ENCODE results near the gene CTNNA1.

DNA sequence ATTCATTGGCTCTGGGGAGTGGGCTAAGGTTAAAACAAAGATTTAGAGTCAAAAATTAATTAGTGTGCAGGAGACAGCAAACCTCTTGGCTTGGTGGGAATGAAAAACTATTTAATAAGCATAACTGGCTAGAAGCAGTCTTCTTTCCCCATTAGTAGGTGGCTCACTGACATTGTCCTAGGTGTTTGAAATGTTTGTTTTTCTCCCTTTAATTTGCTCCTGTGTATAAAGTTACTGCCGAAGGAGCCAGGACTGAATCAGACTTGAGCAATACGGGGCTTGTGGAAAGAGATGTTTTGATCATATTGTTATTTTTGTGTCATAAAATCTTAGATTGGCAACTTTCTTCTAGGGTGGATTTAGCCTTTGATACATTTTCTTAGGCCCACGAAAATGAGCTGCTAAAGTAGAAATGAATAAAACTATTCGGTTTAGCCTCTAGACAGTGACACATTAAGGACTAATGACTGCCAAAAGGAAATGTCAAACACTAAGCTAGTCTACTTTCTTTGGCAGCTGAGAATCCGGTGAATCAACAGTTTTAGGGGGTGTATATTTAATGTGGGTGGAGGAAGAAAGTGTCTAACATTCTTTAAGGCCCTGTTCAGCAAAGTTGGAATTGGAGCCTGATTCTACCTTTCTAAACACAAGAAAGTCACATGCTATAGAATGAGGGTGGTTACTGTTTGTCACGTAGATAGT, 91.7 kb downstream of the CTNNA1 start:
- TF ChIP-seq, protein P1, sequence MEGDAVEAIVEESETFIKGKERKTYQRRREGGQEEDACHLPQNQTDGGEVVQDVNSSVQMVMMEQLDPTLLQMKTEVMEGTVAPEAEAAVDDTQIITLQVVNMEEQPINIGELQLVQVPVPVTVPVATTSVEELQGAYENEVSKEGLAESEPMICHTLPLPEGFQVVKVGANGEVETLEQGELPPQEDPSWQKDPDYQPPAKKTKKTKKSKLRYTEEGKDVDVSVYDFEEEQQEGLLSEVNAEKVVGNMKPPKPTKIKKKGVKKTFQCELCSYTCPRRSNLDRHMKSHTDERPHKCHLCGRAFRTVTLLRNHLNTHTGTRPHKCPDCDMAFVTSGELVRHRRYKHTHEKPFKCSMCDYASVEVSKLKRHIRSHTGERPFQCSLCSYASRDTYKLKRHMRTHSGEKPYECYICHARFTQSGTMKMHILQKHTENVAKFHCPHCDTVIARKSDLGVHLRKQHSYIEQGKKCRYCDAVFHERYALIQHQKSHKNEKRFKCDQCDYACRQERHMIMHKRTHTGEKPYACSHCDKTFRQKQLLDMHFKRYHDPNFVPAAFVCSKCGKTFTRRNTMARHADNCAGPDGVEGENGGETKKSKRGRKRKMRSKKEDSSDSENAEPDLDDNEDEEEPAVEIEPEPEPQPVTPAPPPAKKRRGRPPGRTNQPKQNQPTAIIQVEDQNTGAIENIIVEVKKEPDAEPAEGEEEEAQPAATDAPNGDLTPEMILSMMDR (IDR thresholded peaks at IDR 0.05) = no peak
- no peak for TF ChIP-seq POLR2A (IDR thresholded peaks at IDR 0.05)

Data from thyroid gland (tissue), 4 donors.